Breast epithelium (tissue), 4 donors: ENCODE results near the gene DLX2. TPM values are rescaled to one million over a fixed set of nuclear protein-coding genes. Genes with fewer than 3 reads are reported as not detected.

Experiments
- DNase-seq, 2 donors: peaks; one replicate each; pipeline ENCODE4 v3.0.0-alpha.2; 2019; ENCODE audit warnings: low spot score in 2 of 2
- H3K27ac ChIP-seq, 2 donors: fragments of 200-600 bp; sonication (generic) in 1 of 2; one replicate each; pipeline ENCODE4 v1.5.1; 2016 to 2019; ENCODE audit warnings: mild to moderate bottlenecking in 1 of 2
- H3K27me3 ChIP-seq, 2 donors: fragments of 200-600 bp; sonication (generic) in 1 of 2; one replicate each; pipeline versions ENCODE4 v1.5.1 to v1.6.0; 2017 to 2019; ENCODE audit warnings: control low read depth in 1 of 2, mild to moderate bottlenecking in 1 of 2
- H3K36me3 ChIP-seq: fragments of 200-600 bp; one replicate; pipeline ENCODE4 v1.5.1; 2019
- H3K4me1 ChIP-seq, 2 donors: fragments of 200-600 bp; sonication (generic); one replicate each; pipeline ENCODE4 v1.5.1; 2016 to 2019; ENCODE audit warnings: control low read depth in 1 of 2
- H3K4me3 ChIP-seq, 3 donors: fragments of 200-600 bp; sonication (generic); 1 replicate in 2 of 3; 2 replicates in 1 of 3; pipeline ENCODE4 v1.5.1; 2016 to 2019; ENCODE audit warnings: mild to moderate bottlenecking in 3 of 3, moderate library complexity in 2 of 3
- H3K9me3 ChIP-seq, 2 donors: fragments of 200-600 bp; sonication (generic) in 1 of 2; one replicate each; pipeline ENCODE4 v1.5.1; 2016 to 2019; ENCODE audit warnings: control low read depth in 1 of 2
- POLR2A ChIP-seq: fragments of 450-650 bp; IDR thresholded peaks from one replicate; pipeline ENCODE4 v1.6.1; 2016; ENCODE audit warnings: antibody characterized with exemption, mild to moderate bottlenecking, moderate library complexity
- POLR2AphosphoS5 ChIP-seq, 3 donors: sonication (generic); formaldehyde crosslinking; IDR thresholded peaks; one replicate each; pipeline ENCODE4 v1.6.1; 2017; ENCODE audit warnings: antibody characterized with exemption in 3 of 3
- intact Hi-C: fragments of 100-400 bp; cut with DNase I; formaldehyde crosslinking; loops from one replicate; pipeline ENCODE4 v1.15.1; 2023; ENCODE audit warnings: low total_unique reads
- total RNA-seq, 3 donors: library from RNA; depleted of rRNA; stranded (reverse); fragments of >200 nt; gene quantifications; one replicate each; pipeline ENCODE4 v1.1.0, GENCODE V29; 2016
- TF ChIP-seq, protein P1 (sequence below), 3 donors: fragments of 450-650 bp; IDR thresholded peaks; one replicate each; pipeline ENCODE4 v1.5.1; 2016 to 2017; ENCODE audit warnings: antibody characterized with exemption in 3 of 3, mild to moderate bottlenecking in 3 of 3, moderate library complexity in 3 of 3

DLX2 gene
- total RNA-seq, 3 donors from 2014 or later = 0.44 TPM; not detected in 2

DNA sequence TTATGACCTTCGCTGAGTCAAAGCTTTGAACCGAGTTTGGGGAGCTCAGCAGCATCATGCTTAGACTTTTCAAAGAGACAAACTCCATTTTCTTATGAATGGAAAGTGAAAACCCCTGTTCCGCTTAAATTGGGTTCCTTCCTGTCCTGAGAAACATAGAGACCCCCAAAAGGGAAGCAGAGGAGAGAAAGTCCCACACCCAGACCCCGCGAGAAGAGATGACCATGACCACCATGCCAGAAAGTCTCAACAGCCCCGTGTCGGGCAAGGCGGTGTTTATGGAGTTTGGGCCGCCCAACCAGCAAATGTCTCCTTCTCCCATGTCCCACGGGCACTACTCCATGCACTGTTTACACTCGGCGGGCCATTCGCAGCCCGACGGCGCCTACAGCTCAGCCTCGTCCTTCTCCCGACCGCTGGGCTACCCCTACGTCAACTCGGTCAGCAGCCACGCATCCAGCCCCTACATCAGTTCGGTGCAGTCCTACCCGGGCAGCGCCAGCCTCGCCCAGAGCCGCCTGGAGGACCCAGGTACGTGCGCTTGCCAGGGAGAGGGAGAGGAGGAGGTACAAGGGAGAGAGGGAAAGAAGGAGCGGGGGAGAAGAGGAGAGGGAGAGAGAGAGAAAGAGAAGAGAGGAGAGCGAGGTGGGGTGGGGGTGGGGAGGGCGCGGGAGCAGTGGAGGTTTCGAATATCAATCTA, 17.1 kb downstream of the DLX2 start, which contains the start of gene DLX1:
Gene DLX1, plus strand, starts transcription at position 48 of the 700 bp plus-strand sequence. Its CDS starts 171 bp downstream, at position 219.
- TF ChIP-seq, protein P1, sequence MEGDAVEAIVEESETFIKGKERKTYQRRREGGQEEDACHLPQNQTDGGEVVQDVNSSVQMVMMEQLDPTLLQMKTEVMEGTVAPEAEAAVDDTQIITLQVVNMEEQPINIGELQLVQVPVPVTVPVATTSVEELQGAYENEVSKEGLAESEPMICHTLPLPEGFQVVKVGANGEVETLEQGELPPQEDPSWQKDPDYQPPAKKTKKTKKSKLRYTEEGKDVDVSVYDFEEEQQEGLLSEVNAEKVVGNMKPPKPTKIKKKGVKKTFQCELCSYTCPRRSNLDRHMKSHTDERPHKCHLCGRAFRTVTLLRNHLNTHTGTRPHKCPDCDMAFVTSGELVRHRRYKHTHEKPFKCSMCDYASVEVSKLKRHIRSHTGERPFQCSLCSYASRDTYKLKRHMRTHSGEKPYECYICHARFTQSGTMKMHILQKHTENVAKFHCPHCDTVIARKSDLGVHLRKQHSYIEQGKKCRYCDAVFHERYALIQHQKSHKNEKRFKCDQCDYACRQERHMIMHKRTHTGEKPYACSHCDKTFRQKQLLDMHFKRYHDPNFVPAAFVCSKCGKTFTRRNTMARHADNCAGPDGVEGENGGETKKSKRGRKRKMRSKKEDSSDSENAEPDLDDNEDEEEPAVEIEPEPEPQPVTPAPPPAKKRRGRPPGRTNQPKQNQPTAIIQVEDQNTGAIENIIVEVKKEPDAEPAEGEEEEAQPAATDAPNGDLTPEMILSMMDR (IDR thresholded peaks at IDR 0.05) = no peak
- TF ChIP-seq POLR2A = no peak
- TF ChIP-seq POLR2AphosphoS5 (IDR thresholded peaks at IDR 0.05) = no peak
- Histone ChIP-seq H3K36me3 (no peaks in the 10 kb centered on the region), H3K27me3 (peaks cover 24 to 100% of the 10 kb centered on the region in 2 donors), H3K9me3 (peaks cover 0 to 6% of the 10 kb centered on the region in 2 donors), H3K4me1 (peaks cover 8 to 25% of the 10 kb centered on the region in 2 donors), H3K27ac (no peak within 1 kb of the TSS), H3K4me3 (peak within 1 kb of the TSS; percentile 33 to 70 (median 40))
- no peak for DNase-seq
- intact Hi-C loops = no loop called here

DNA sequence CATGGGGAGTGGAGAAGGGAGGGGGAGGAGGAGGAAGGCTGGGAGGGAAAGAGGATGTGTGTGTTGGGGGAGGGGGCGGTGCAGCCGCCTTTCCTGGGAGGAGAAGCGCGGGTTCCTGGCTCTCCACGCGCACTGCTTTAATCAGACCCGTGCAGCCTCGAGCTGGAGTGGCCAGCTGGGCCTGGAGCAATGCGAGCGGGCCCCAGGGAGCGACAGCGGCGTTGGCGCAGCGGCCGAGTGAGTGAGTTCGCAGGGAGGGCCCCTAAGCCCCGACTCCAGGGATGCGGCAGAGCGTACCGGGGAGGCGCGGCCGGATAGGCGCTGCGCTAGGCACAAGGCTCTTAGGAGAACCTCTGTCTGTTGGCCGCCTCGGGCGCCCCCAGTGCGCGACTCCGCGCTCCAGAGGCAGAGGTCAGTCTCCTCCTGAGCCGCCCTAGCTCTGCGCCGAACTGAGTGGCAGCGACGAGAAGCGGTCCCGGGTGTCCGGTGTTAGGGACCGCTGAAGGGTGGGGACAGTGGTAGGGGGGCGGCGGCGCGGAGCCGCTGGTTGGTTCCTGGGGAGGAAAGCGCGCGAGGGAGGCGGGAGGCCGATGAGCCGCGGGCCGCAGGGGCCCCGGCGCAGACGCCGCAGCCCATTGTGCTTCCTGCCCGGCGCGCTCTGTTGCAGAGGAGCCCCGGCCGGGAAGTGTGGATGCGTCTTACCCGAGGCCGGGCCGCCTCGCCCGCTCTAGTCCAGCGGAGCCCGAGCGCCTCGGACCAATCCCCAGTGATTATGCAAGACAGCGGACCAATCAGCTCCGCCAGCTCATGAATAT, 17.8 kb downstream of the DLX2 start:
- no peak for TF ChIP-seq POLR2AphosphoS5 (IDR thresholded peaks at IDR 0.05)
- no peak for TF ChIP-seq POLR2A
- Histone ChIP-seq H3K27me3 (peaks cover 22 to 95% of the 10 kb centered on the region in 2 donors), H3K9me3 (peaks cover 0 to 6% of the 10 kb centered on the region in 2 donors), H3K4me1 (peaks cover 8 to 25% of the 10 kb centered on the region in 2 donors), H3K27ac (no peak overlapping the region), H3K36me3 (no peaks in the 10 kb centered on the region), H3K4me3 (peak overlapping the region; percentile 33 to 70 (median 40))
- DNase-seq = no peak
- intact Hi-C loops = no loop called here

DNA sequence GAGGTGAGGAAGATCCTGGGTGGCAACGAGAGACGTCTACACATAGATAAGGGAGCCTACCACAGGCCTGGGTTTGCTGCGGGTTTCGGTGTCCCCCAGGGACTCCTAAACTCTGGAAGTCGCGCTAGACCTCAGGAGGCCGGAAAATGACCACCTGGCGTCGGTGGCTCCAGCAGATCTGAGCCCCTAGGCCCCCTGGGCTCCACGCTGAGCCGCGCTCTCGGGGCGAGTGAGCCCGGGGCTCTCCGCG, 18.4 kb downstream of the DLX2 start:
- peaks cover 22 to 90% of the 10 kb centered on the region in 2 donors for H3K27me3 ChIP-seq
- peaks cover 0 to 6% of the 10 kb centered on the region in 2 donors for H3K9me3 ChIP-seq
- no peak overlapping the region for H3K27ac ChIP-seq
- DNase-seq = no peak
- H3K4me1 ChIP-seq = peaks cover 8 to 25% of the 10 kb centered on the region in 2 donors
- no peak for TF ChIP-seq POLR2AphosphoS5 (IDR thresholded peaks at IDR 0.05)
- TF ChIP-seq POLR2A = no peak
- TF ChIP-seq, protein P1 (IDR thresholded peaks at IDR 0.05) = no peak
- peak overlapping the region in 2 of 3 donors; percentile 33 to 70 for H3K4me3 ChIP-seq
- no peaks in the 10 kb centered on the region for H3K36me3 ChIP-seq
- intact Hi-C loops = no loop called here

DNA sequence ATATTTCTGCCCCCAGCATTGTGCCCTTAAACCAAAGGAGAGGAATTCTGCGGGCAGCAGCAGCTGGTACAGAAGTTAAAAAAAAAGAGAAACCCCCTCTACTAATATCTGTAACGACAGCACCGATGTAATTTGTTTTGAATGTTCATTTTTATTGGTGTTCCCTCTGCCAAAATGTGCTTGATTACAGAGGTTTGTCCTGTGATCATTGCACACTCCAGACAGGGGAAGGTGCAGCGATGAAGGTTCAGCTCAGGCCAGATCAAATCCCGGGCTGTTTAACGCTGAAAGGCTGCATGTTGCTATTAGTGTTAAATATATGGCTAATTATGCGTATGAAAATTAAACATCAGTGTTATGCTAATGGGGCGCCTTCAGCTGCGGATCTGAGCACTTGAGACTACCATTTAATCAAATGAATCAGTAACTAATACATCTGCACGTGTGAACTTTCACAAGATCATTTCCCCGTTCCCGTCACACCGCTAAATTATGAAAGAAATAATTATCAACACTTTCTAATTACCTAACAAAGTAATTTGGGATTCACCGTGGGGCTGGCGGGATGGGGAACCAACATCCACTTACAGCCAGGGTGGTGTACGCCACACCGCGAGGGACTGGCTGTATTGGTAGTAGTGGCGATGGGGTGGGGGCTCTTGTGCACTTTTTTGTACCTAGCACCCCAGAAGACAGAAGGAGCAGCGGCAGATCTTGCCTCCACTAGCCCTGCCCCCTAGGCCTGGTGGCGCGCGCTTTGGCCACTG, 18.9 kb downstream of the DLX2 start:
- intact Hi-C loops = no loop called here
- H3K4me3 ChIP-seq = peak overlapping the region in 1 of 3 donors; percentile 70
- no peak overlapping the region for H3K27ac ChIP-seq
- no peak for TF ChIP-seq POLR2AphosphoS5 (IDR thresholded peaks at IDR 0.05)
- no peaks in the 10 kb centered on the region for H3K36me3 ChIP-seq
- peaks cover 0 to 6% of the 10 kb centered on the region in 2 donors for H3K9me3 ChIP-seq
- H3K4me1 ChIP-seq = peaks cover 8 to 25% of the 10 kb centered on the region in 2 donors
- peaks cover 22 to 85% of the 10 kb centered on the region in 2 donors for H3K27me3 ChIP-seq
- no peak for DNase-seq

DNA sequence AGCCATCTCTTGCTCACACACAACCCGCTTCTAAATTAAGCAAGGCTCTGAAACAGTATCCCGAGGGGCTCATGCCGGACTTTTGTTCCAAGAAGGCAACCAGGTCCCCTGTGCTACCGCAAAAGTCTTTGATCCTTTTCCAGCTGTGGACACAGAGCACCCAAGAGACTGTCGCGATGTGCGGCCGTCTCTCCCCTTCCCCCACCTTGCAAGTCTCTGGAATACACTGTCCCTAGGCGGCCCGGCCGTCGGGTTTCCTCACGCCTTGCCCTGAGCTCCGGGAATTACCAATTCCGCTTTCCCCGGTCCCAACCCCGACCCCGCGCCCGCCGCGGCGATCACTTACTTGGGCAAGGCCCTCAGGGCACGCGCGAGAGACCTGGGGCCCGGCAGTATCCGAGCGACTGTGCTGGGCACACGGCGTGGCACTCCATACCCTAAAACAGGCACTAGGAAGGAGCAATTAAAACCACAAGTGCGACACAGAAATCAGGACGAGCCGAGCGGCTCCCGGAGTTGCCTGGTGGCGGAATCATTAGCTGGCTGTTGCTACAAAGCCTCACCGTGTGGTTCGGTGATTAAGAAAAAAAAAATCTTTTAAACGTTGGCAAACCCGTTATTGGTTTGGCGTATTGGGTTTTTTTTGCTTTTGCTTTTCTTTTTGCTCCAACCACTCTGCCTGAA, 19.6 kb downstream of the DLX2 start:
- Histone ChIP-seq H3K27ac (no peak overlapping the region), H3K36me3 (no peaks in the 10 kb centered on the region), H3K27me3 (peaks cover 22 to 78% of the 10 kb centered on the region in 2 donors), H3K4me3 (no peak overlapping the region), H3K4me1 (peaks cover 8 to 25% of the 10 kb centered on the region in 2 donors), H3K9me3 (peaks cover 0 to 6% of the 10 kb centered on the region in 2 donors)
- TF ChIP-seq, protein P1 (IDR thresholded peaks at IDR 0.05) = no peak
- TF ChIP-seq POLR2AphosphoS5 (IDR thresholded peaks at IDR 0.05) (no peak), POLR2A (no peak)
- intact Hi-C loops = no loop called here
- DNase-seq = no peak
